Right forelimb (tissue), 1 donor: ENCODE measurements around the gene ARHGAP45.
"Not testable (repeated sequence)": the region's sequence is repeated elsewhere in the genome, so short reads cannot be mapped to it uniquely, and the experiment has no call there.

ENCODE experiments used
- DNase-seq: peaks from one replicate; pipeline ENCODE4 v3.0.0-alpha.2; 2018

Gene ARHGAP45, protein sequence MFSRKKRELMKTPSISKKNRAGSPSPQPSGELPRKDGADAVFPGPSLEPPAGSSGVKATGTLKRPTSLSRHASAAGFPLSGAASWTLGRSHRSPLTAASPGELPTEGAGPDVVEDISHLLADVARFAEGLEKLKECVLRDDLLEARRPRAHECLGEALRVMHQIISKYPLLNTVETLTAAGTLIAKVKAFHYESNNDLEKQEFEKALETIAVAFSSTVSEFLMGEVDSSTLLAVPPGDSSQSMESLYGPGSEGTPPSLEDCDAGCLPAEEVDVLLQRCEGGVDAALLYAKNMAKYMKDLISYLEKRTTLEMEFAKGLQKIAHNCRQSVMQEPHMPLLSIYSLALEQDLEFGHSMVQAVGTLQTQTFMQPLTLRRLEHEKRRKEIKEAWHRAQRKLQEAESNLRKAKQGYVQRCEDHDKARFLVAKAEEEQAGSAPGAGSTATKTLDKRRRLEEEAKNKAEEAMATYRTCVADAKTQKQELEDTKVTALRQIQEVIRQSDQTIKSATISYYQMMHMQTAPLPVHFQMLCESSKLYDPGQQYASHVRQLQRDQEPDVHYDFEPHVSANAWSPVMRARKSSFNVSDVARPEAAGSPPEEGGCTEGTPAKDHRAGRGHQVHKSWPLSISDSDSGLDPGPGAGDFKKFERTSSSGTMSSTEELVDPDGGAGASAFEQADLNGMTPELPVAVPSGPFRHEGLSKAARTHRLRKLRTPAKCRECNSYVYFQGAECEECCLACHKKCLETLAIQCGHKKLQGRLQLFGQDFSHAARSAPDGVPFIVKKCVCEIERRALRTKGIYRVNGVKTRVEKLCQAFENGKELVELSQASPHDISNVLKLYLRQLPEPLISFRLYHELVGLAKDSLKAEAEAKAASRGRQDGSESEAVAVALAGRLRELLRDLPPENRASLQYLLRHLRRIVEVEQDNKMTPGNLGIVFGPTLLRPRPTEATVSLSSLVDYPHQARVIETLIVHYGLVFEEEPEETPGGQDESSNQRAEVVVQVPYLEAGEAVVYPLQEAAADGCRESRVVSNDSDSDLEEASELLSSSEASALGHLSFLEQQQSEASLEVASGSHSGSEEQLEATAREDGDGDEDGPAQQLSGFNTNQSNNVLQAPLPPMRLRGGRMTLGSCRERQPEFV

GRCh38 chr19:1066748-1067340 lies at the start of gene ARHGAP45:
Gene ARHGAP45 (plus strand): TSS chr19:1067167. CDS start chr19:1067406, 239 bp downstream.
- DNase-seq: no peak

GRCh38 chr19:1017906-1018305 lies 49.1 kb upstream of the ARHGAP45 start:
- DNase-seq: no peak

DNA sequence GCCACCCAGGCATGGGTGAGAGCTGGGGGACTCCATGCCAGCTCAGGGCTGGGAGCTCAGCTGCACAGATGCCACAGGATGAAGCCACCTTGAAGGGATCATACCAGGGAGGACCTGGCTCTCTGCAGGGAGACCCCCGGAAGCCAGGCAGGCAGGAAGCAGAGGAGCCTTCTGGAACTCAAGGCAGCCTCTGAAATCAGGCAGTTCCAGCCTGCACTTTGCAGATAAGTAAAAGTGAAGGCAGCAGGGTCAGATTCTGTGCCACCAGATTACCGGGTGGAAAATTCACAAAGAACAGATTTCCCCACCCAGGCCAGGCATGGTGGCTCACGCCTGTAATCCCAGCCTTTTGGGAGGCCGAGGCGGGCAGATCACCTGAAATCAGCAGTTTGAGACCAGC lies 48.6 kb upstream of the ARHGAP45 start:
- DNase-seq: no peak

GRCh38 chr19:1018932-1019615 lies 47.9 kb upstream of the ARHGAP45 start:
- no peak for DNase-seq

DNA sequence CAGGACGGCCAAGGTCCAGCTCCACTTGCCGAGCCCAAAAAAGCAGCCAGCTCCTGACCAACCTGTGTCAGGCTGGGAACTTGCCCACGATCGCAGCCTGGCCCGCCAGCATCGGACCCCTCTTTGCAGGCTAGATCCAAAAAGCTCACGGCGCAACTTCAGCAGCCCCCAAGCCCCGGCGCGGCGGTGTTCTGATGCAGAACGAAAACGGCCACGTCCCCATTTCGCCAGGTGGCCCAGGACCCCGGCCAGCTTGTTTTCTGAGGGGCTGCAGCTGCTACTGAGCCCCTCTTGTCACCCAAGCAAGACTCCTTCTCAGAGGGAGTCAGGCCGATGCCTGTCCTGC lies 47.4 kb upstream of the ARHGAP45 start:
- DNase-seq: no peak

DNA sequence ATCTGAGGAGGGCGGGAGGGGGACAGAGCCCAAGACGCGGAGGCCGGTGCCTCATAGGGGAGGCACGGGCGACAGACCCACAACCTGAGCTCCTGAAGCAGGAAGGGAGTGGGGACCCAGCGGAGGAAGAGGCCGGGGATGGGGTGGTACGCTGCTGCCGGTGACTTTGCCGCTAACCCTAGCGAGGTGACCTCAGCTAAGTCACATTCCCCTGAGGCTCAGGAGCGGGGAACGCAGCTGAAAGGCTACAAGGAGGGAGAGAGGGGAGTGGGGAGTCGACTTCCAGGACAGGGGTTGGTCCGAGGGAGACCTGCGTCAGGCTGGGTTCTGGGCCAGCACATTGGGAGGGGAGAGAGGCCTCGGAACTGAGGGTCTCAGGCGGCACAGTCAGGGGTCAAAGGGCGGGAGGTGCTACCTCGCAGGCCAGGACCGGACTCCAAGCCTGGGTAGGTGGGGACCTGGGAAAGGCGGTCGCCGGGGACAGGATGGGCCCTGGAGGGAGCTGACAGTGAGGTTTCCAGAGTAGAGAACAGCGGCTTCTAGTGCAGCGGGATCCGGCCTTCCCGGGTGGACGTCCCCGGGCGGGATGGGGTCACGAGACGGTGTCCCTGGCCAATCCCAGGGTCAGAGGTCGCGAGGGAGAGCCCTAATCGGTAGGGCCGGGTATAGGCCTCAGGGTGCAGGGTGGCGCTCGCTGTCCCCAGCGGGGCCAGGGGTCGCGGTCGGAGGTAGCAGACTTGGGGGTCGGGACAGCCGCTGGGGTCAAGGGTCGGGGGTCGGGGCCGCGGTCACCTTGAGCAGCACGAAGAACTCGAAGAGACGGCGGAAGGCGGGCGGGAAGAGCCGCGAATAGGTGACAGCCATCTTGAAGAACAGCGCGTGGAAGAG lies 46.7 kb upstream of the ARHGAP45 start:
- DNase-seq: no peak

- DNase-seq: peak; percentile 98
Measured at GRCh38 chr19:1020868-1021425, 46.0 kb upstream of the ARHGAP45 start, which contains the start of gene TMEM259. Gene TMEM259 (minus strand): TSS chr19:1021123. CDS start chr19:1020996, 127 bp downstream.

GRCh38 chr19:1023883-1024188 lies 43.1 kb upstream of the ARHGAP45 start:
- not testable (repeated sequence) for DNase-seq

GRCh38 chr19:1025080-1025479 lies 41.9 kb upstream of the ARHGAP45 start:
- not testable (repeated sequence) for DNase-seq

GRCh38 chr19:1025960-1026782 lies 40.8 kb upstream of the ARHGAP45 start, which contains the start of gene CNN2:
Gene CNN2 (plus strand): TSS chr19:1026608. CDS start chr19:1026662, 54 bp downstream.
- peak; percentile 88 for DNase-seq

DNA sequence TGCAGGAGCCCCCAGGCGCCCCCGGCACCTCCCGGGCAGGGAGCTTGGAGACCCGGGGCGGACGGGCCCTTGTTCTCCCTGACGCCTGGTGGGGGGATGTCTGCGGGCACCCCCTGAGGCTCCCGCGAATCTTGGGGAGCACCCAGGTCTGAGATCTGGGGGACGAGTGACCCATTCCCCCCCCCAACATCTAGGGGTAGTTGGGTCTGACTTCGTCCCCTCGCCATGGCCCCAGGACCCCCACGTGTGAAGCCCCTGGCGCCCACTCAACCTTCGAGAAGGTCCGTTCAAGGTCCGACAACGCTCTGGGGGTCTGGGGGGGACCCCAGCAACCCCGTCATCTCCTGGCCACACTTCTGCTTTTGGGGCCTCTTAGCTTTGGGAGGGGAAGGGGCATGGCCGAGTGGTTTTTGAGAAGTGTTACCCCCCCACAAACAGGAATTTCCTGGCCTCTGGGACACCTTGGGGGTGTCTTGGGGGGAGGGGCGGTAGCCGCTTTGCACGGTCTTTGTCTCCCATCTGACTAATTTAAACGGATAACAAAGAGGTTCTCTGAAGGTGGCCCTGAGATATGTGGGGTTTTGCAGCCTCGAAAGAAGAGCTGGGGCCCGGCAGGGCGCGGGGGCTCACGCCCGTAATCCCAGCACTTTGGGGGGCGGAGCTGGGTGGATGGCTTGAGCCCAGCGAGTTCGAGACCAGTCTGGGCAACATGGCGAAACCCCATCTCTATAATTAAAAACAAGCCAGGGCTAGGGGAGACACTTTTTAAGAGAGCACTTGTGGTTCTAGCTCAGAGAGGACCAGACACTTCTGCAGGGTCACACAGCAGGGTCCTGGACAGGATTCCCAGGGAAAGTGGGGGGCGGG lies 40.0 kb upstream of the ARHGAP45 start:
- DNase-seq: no peak

- DNase-seq: no peak
Measured at GRCh38 chr19:1027650-1028061, 39.3 kb upstream of the ARHGAP45 start.

DNA sequence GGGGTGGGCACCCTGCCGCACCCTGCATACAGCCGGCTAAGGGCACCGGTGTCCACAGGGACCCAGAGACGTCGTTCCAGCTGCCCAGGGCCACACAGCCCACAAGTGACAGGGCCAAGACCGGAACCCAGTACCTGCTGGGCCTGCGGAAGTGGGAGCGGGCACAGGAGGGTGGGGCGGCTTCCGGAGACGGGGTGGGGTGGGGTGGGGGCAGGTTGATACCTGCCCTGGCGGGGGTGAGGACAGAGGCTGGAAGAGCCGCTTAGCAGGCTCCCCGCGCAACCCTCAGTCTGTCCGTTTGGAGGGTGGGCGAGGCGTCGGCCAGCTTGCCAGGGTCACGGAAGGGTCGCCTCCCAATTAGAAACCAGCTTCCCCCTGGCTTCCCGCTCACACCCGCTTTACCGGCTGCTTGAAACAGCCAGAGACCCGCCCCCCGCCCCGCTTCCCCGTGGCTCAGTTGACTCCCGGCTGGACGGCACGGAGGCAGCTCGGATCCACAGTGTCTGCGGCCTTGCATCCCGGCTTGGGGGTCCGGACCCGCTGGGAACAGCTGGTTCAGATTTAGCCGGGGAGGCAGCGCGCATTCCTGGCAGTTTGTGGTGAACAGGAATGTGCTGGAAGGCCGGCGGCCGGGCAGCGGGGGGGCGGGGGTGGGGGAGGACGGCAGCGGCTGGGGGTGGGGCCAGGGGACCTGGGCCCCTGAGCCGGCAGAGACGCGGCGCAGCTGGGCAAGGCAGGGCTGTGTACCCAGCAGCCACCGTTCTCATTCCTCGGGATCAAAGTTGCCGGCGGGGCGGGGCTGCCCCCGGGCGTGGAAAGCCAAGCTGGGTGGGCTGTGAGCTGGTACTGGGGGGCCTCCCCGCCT lies 38.7 kb upstream of the ARHGAP45 start:
- peak; percentile 88 for DNase-seq

GRCh38 chr19:1032264-1032867 lies 34.6 kb upstream of the ARHGAP45 start:
- DNase-seq: no peak

DNA sequence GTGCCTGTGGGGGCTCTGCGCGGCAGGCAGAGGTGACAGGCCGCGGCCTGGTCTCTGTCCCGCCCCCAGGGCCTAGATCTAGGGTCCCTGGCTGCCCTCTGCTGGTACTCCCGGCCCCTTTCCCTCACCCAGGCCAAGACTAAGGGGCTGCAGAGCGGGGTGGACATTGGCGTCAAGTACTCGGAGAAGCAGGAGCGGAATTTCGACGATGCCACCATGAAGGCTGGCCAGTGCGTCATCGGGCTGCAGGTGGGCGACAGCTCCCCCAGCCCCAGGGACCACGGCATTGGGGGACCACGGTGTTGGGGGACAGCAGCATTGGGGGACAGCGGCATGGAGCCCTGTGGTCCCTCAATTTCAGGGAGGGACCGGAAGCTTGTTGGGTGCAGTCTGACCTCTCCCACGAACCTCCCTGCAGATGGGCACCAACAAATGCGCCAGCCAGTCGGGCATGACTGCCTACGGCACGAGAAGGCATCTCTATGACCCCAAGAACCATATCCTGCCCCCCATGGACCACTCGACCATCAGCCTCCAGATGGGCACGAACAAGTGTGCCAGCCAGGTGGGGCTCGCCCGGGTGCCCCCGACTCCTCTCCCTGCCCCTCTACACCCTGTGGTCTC lies 30.9 kb upstream of the ARHGAP45 start:
- DNase-seq: no peak

DNA sequence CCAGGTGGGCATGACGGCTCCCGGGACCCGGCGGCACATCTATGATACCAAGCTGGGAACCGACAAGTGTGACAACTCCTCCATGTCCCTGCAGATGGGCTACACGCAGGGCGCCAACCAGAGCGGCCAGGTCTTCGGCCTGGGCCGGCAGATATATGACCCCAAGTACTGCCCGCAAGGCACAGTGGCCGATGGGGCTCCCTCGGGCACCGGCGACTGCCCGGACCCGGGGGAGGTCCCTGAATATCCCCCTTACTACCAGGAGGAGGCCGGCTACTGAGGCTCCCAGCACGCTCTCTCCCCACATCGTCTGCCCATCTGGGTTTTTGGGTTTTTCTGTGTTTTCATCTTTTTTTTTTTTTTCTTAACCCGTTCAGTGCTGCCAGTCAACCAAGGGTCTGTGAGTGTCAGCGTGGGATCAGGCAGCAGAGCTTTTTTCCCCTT lies 29.3 kb upstream of the ARHGAP45 start:
- DNase-seq: no peak
